HG03565 (cell line): Measurements from ENCODE around the gene NR2F1-AS1.
"Not testable (repeated sequence)": the region's sequence is repeated elsewhere in the genome, so short reads cannot be mapped to it uniquely, and the experiment has no call there.

Experiments used
- ATAC-seq: cut with Tn5 transposase; IDR thresholded peaks from one replicate; pipeline ENCODE4 v1.9.1; 2021; ENCODE audit warnings: mild to moderate bottlenecking, moderate library complexity; ENCODE audit not compliant: unreplicated experiment

The NR2F1-AS1 gene

GRCh38 chr5:93577854-93578812, 2.9 kb downstream of the NR2F1-AS1 start:
- no peak for ATAC-seq

- ATAC-seq = no peak
These were observed 3.8 kb downstream of the NR2F1-AS1 start for GRCh38 chr5:93576994-93577853.

GRCh38 chr5:93575461-93576414, 5.3 kb downstream of the NR2F1-AS1 start:
- no peak for ATAC-seq

GRCh38 chr5:93574491-93575305, 6.3 kb downstream of the NR2F1-AS1 start:
- no peak for ATAC-seq

DNA sequence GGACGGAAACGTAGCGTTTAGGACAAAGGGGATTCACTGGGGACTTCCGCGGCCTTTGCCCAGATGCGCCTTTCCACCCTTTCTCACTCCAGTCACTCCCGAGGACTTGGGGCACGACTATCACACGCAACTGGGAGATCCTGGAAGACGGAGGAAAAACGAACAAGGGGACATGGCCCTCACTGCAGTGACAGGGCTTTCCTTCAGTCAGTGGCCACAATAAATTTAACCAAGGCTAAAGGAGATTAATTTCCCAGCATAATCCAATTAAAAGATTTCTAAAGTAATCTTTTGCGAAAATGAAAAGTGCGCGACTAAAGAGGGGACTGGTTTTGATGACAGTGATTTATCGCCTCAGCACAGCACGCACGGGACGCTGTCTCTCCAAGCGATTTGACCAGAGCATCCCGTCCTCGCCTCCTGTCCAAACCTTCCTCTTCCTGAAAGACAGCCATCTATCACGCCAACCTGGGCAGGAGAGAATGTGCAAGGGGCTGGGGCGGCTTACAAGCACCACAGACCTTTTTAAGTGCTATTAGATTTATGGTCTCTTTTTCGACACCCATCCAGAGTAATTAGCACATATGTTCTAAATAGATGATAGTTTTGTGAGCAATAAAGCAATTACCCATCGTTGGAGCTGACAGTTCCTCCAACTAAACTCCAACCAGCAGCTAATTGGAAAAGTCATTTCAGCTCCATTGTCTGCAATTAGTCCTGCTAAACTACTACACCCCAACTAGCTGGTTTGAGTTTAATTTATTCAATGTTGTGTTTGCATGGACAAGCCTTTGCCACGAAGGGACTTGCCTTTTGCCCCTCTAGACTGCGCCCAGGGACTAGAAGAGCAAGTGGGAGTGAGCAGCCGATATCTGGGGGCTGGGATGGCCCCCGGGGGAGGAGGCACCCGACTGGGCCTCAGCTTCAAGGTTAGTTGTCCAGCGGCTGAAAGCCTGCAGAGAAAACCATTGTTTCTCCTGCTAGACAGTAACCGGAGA, 7.4 kb downstream of the NR2F1-AS1 start:
- no peak for ATAC-seq

GRCh38 chr5:93572608-93573353, 8.2 kb downstream of the NR2F1-AS1 start:
- ATAC-seq = no peak

DNA sequence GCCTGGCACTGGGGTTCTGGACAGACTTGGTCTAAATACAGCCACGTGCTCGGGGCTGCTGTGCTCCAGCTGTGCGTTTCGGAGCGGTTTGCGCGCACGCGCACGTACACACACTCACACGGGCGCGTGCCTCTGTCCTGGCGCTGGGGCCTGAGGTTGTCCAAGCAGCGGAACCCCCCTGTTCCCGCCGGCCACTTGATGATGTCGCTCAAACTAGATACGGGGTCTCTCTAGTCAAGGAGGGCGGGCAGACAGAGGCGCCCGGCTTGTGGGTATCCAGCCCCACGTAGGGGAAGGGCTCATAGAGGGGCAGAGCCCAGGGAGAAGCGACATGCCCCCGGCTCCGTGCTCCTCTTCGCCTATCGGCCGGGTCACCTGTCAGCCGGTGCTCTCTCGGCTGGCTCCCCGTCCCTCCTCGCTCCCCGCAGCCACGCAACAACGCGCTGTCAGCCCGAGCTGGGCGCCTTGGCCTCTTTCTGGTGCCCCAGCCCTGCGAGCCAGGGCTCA, 8.9 kb downstream of the NR2F1-AS1 start:
- no peak for ATAC-seq

DNA sequence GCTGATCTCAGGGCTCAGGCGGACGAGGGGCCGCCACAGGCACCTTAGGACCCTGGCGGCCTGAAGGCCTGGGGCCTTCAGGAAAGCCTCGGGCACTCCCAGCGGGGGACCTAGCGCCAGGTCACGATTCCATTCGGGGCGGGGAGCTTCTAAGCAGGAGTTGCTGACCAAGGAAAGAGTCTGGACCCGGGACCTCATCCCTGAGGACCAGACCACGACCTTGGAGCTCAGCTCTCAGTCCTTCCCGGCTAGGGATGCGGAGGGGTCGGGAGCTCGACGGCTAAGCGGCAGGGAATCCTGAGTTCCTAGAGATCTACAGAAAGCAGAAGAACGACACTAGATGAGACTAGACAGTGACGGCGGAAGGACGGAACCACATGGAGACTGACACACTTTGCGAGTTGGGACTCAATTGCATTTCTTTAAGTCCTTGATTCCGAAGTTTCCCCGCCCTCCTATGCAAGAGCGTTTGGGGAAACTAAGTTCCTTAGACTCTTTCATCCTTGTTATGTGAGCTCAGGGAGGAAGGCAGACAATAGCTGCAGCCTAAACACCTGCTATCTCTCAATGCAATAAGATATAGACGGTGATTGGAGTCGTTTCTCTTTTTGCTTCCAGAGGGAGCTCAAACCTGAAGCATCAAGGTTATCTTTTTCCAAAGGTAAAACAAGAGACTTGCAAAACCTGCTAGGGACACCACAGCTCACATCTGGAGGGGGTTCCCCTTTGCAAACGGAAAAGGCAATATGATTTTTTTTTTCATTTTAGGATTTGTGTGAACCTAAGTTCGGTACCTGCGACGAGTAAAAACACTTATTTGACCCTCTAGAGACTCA, 9.7 kb downstream of the NR2F1-AS1 start:
- no peak for ATAC-seq

DNA sequence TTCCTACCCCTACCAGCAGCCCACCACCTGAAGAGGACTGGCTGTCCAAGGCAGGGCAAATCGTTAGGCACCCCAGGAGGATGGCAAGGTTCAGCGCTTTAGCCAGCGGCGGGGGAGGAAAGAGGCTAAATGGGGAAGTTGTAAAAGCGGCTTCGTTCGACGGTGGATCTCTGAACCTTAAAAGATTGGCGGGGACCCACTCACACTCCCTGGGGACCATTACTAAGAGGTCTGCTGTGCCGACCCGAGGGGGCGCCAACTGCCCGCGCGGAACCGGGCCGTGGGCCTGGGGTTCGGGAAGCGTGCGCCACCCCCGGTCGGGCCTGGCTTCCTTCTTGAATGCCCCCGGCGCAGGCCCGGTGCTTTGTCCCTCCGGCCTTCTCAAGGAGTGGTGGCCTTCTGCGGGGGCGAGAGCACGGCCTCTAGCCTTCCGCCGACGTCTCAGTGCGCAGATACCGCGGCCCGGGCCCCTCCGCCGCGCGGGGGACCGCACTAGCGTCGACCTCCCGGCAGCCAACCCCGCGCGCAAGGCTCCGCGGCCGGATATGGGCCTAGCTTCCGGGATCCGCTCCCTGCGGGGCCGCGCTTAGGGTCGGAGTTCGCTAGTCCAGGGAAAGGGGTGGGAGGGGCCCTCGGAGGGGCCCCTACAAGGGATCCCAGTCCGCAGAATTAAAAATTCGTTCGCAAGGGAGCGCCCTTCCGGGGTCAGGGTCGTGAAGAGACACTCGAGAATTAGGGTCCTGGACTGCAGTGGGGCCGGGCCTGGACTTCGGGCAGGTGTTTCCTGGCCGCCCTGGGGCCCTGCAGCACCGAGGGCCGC, 10.5 kb downstream of the NR2F1-AS1 start:
- no peak for ATAC-seq

DNA sequence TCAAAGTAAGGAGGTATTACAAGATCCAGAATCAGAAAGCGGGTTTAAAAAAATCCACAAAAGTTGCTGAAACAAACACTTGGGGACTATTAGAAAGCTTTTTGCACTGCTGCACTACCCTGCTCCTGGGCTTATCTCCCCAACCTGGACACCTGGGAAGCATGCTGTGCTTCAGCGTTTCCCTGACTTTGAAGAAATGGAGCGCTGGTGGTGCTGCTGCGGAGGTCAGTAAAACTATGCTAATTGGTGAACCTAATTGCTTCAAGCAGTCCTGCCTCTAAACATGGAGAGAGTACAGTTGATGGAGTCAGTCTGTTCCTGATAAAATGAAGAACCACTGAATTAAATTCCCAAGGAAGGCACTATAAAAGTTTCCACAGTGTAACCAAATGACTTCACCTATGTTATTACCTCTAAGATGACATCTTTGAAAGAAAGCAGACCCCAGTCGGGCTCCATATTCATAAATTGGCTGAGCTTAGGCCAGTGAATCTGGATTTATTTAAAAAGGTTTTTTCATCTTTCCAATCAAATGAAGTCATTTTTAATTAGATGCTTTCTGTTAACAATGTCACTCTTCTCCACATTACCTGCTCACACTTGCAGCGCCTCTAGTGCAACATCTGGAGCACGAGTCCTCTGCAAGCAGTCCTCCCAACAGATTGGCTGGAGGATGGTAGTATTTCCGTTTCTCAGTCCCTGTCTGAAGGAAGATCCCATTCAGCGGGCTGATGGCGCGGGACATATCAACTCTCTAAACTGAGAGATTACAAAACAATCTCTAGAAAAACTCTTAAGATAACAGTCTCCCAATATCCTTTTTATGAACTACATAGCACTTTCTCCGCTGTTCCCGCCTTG, 11.5 kb downstream of the NR2F1-AS1 start:
- no peak for ATAC-seq

DNA sequence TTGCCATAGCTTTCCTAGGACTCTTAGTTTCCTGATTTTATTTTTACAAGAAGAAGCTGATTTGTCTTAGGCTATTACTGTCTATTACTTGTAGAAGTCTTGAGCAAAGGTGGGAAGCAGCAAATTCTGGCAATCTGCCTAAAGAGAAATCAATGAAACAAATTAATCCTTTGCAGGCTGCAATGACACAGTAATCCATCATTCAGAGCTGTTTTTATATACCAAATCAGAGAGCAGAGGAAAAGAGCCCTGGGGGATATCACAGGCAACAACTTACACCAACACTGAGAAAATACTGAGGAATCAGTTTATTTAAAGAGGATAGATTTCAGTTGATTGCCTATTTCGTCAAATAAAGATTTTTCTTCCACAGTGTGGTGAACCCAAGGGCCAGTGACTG, 13.6 kb downstream of the NR2F1-AS1 start:
- no peak for ATAC-seq

- ATAC-seq = no peak
These were observed 14.9 kb downstream of the NR2F1-AS1 start for GRCh38 chr5:93566091-93566490.

DNA sequence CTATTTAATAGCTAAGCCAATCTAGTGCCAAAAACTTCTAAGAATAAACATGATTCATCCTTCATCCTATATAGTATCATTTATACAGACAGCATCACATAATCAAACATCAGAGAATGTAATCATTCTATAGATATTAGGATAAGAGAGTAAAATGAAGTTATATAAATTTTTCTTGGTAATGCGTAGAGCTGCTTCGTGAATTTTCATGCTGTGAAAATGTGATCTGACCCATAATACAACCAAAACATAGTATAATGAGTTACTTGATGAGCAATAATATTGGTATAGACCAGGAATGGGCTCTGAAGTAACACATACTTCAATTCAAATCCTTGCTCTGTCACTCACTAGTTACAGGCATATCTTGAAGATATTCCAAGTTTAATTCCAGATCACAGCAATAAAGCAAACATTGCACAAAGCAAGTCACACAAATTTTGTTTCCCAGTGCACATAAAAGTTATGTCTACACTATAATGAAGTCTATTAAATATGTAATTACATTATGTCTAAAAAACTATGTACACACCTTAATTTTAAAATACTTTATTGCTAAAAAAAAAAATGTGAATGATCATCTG, 23.9 kb downstream of the NR2F1-AS1 start:
- no peak for ATAC-seq

GRCh38 chr5:93549594-93549993, 31.4 kb downstream of the NR2F1-AS1 start:
- not testable (repeated sequence) for ATAC-seq

- no peak for ATAC-seq
These were observed 35.1 kb downstream of the NR2F1-AS1 start for GRCh38 chr5:93545872-93546271.
